WTC11 (cell line): ENCODE results near the gene TATDN2.

ENCODE experiments used
- CBFB ChIP-seq: sonication (generic); formaldehyde crosslinking; IDR thresholded peaks from 2 replicates; pipeline ENCODE4 v1.8.1; 2022; ENCODE audit warnings: mild to moderate bottlenecking, low read depth, missing genetic modification reagents
- ESRRA ChIP-seq: sonication (generic); formaldehyde crosslinking; IDR thresholded peaks from 2 replicates; pipeline ENCODE4 v1.8.1; 2022; ENCODE audit warnings: mild to moderate bottlenecking, missing genetic modification reagents, borderline replicate concordance
- FOXK1 ChIP-seq: sonication (generic); formaldehyde crosslinking; IDR thresholded peaks from 2 replicates; pipeline ENCODE4 v1.8.0; 2022; ENCODE audit warnings: mild to moderate bottlenecking, moderate library complexity, missing genetic modification reagents
- SP1 ChIP-seq: sonication (generic); formaldehyde crosslinking; conservative IDR thresholded peaks from 2 replicates; pipeline ENCODE4 v1.8.1; 2022; ENCODE audit warnings: missing genetic modification reagents
- USF2 ChIP-seq: sonication (generic); formaldehyde crosslinking; IDR thresholded peaks from 2 replicates; pipeline ENCODE4 v1.8.1; 2023; ENCODE audit warnings: mild to moderate bottlenecking, missing genetic modification reagents, moderate library complexity
- ZSCAN18 ChIP-seq: fragments of 250-450 bp; sonication (Bioruptor Pico); IDR thresholded peaks from 2 replicates; pipeline ENCODE4 v2.1.2; 2022; ENCODE audit warnings: mild to moderate bottlenecking, moderate library complexity
- TF ChIP-seq, protein P1 (sequence below): fragments of 200-600 bp; IDR thresholded peaks from 2 replicates; pipeline ENCODE4 v1.8.0; 2022; ENCODE audit warnings: antibody characterized with exemption
- TF ChIP-seq, protein P2 (sequence below): sonication (generic); formaldehyde crosslinking; IDR thresholded peaks from 2 replicates; pipeline ENCODE4 v1.8.0; 2022; ENCODE audit warnings: mild to moderate bottlenecking, missing genetic modification reagents
- TF ChIP-seq, protein P3 (sequence below): sonication (generic); formaldehyde crosslinking; IDR thresholded peaks from 2 replicates; pipeline ENCODE4 v1.8.1; 2023; ENCODE audit warnings: mild to moderate bottlenecking, missing genetic modification reagents
- TF ChIP-seq, protein P4 (sequence below): sonication (generic); formaldehyde crosslinking; IDR thresholded peaks from 2 replicates; pipeline ENCODE4 v1.8.0; 2022; ENCODE audit warnings: mild to moderate bottlenecking, missing genetic modification reagents

DNA sequence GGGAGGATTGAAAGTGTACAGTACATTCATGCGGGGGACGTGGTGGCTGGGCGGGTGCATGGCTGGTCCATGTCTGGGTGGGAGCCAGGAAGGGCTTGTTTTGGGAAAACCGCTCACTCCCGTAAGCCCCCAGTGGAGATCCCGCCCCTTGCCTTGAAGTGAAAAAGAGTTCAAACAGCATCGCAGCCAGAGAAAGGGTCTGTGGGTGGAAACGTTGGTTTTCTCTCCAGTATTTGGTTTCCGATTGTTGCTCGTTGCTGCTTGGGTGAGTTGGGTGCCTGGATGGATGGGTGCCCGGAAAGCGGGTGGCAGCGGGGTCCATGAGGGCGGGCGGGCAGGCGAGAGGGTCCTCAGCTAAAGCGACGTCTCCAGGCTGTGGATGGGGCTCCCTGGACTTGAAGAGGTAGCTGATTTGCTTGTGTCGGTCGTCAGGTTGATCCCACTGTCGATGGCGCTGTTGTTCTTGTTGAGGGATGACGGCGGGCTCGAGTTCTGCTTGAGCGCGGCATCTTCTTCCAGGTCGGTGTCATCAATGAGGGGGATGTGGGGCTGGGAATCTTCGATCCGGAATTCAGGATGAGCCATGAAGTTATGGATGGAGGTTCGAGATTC lies 80.3 kb downstream of the TATDN2 start:
- TF ChIP-seq, protein P1, sequence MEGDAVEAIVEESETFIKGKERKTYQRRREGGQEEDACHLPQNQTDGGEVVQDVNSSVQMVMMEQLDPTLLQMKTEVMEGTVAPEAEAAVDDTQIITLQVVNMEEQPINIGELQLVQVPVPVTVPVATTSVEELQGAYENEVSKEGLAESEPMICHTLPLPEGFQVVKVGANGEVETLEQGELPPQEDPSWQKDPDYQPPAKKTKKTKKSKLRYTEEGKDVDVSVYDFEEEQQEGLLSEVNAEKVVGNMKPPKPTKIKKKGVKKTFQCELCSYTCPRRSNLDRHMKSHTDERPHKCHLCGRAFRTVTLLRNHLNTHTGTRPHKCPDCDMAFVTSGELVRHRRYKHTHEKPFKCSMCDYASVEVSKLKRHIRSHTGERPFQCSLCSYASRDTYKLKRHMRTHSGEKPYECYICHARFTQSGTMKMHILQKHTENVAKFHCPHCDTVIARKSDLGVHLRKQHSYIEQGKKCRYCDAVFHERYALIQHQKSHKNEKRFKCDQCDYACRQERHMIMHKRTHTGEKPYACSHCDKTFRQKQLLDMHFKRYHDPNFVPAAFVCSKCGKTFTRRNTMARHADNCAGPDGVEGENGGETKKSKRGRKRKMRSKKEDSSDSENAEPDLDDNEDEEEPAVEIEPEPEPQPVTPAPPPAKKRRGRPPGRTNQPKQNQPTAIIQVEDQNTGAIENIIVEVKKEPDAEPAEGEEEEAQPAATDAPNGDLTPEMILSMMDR = no peak
- TF ChIP-seq FOXK1 (CRISPR knock-in tag) (no peak), CBFB (CRISPR knock-in tag) (no peak), ZSCAN18 (no peak), SP1 (CRISPR knock-in tag) (no peak), USF2 (CRISPR knock-in tag) (no peak), ESRRA (no peak)
- TF ChIP-seq, protein P2, sequence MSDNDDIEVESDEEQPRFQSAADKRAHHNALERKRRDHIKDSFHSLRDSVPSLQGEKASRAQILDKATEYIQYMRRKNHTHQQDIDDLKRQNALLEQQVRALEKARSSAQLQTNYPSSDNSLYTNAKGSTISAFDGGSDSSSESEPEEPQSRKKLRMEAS (CRISPR knock-in tag) = no peak
- TF ChIP-seq, protein P3, sequence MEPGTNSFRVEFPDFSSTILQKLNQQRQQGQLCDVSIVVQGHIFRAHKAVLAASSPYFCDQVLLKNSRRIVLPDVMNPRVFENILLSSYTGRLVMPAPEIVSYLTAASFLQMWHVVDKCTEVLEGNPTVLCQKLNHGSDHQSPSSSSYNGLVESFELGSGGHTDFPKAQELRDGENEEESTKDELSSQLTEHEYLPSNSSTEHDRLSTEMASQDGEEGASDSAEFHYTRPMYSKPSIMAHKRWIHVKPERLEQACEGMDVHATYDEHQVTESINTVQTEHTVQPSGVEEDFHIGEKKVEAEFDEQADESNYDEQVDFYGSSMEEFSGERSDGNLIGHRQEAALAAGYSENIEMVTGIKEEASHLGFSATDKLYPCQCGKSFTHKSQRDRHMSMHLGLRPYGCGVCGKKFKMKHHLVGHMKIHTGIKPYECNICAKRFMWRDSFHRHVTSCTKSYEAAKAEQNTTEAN (CRISPR knock-in tag) = no peak
- TF ChIP-seq, protein P4, sequence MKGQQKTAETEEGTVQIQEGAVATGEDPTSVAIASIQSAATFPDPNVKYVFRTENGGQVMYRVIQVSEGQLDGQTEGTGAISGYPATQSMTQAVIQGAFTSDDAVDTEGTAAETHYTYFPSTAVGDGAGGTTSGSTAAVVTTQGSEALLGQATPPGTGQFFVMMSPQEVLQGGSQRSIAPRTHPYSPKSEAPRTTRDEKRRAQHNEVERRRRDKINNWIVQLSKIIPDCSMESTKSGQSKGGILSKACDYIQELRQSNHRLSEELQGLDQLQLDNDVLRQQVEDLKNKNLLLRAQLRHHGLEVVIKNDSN = no peak
